Measurements from ENCODE around the gene VWA3B. TPM values are rescaled to one million over a fixed set of nuclear protein-coding genes. Genes with fewer than 3 reads are reported as not detected.

The VWA3B gene
- total RNA-seq, 6 experiments from 2014 or later, result 0.09 to 0.24 (median 0.13) TPM; not detected in 2

GRCh38 chr2:98334439-98335078 lies 247.6 kb downstream of the VWA3B start:
- DNase-seq (no peak), ATAC-seq (no peak)
- H3K27me3 ChIP-seq, result no peaks in the 10 kb centered on the region
- no peak for TF ChIP-seq CTCF (IDR thresholded peaks at IDR 0.05)
- no peak for TF ChIP-seq POLR2A (IDR thresholded peaks at IDR 0.05)
- H3K36me3 ChIP-seq, result no peaks in the 10 kb centered on the region
- intact Hi-C loops (cut with DNase I), result no loop called here
- no peak overlapping the region for H3K27ac ChIP-seq
- H3K9me3 ChIP-seq, result peaks cover 0 to 3% (median 0%) of the 10 kb centered on the region in 4 donors
- H3K4me3 ChIP-seq, result no peak overlapping the region
- WGBS (ENCODE audit: insufficient coverage, low coverage, low lambda C conversion rate, missing lambda C conversion rate), result 51% methylated on average over 4 of the region's 4 CpGs
- H3K4me1 ChIP-seq, result no peaks in the 10 kb centered on the region

- Histone ChIP-seq H3K27me3 (no peaks in the 10 kb centered on the region), H3K4me3 (no peak overlapping the region), H3K36me3 (no peaks in the 10 kb centered on the region), H3K27ac (no peak overlapping the region), H3K9me3 (peaks cover 0 to 3% (median 0%) of the 10 kb centered on the region in 4 donors), H3K4me1 (no peaks in the 10 kb centered on the region)
- 20% methylated on average over 1 of the region's 3 CpGs for WGBS (ENCODE audit: insufficient coverage, low coverage, low lambda C conversion rate, missing lambda C conversion rate)
- ATAC-seq, result no peak
- no peak for TF ChIP-seq POLR2A (IDR thresholded peaks at IDR 0.05)
- no peak for TF ChIP-seq CTCF (IDR thresholded peaks at IDR 0.05)
- DNase-seq, result no peak
- intact Hi-C loops (cut with DNase I), result no loop called here
These were observed 248.3 kb downstream of the VWA3B start for GRCh38 chr2:98335271-98335670.

GRCh38 chr2:98341241-98341640 lies 254.3 kb downstream of the VWA3B start:
- peaks cover 0 to 3% (median 0%) of the 10 kb centered on the region in 4 donors for H3K9me3 ChIP-seq
- H3K4me1 ChIP-seq, result peaks cover 0 to 1% (median 0%) of the 10 kb centered on the region in 4 donors
- ATAC-seq, result no peak
- peaks cover 0 to 3% of the 10 kb centered on the region in 2 donors for H3K27me3 ChIP-seq
- H3K27ac ChIP-seq, result no peak overlapping the region
- no peak for TF ChIP-seq POLR2A (IDR thresholded peaks at IDR 0.05)
- no peak for TF ChIP-seq CTCF (IDR thresholded peaks at IDR 0.05)
- H3K36me3 ChIP-seq, result no peaks in the 10 kb centered on the region
- intact Hi-C loops (cut with DNase I), result no loop called here
- no peak for DNase-seq
- 87% methylated on average over 2 of the region's 2 CpGs for WGBS (ENCODE audit: insufficient coverage, low coverage, low lambda C conversion rate, missing lambda C conversion rate)
- no peak overlapping the region for H3K4me3 ChIP-seq

GRCh38 chr2:98343285-98343684 lies 256.3 kb downstream of the VWA3B start:
- Histone ChIP-seq H3K27me3 (peaks cover 10 to 20% of the 10 kb centered on the region in 2 donors), H3K4me3 (no peak overlapping the region), H3K9me3 (no peaks in the 10 kb centered on the region), H3K4me1 (peaks cover 0 to 4% (median 0%) of the 10 kb centered on the region in 4 donors), H3K36me3 (no peaks in the 10 kb centered on the region), H3K27ac (no peak overlapping the region)
- 13% methylated on average over 3 of the region's 3 CpGs for WGBS (ENCODE audit: insufficient coverage, low coverage, low lambda C conversion rate, missing lambda C conversion rate)
- DNase-seq (no peak), ATAC-seq (no peak)
- TF ChIP-seq CTCF (IDR thresholded peaks at IDR 0.05) (no peak), POLR2A (IDR thresholded peaks at IDR 0.05) (no peak)
- intact Hi-C loops (cut with DNase I), result no loop called here
